ENCODE results near the gene EXOC3L4.

DNA sequence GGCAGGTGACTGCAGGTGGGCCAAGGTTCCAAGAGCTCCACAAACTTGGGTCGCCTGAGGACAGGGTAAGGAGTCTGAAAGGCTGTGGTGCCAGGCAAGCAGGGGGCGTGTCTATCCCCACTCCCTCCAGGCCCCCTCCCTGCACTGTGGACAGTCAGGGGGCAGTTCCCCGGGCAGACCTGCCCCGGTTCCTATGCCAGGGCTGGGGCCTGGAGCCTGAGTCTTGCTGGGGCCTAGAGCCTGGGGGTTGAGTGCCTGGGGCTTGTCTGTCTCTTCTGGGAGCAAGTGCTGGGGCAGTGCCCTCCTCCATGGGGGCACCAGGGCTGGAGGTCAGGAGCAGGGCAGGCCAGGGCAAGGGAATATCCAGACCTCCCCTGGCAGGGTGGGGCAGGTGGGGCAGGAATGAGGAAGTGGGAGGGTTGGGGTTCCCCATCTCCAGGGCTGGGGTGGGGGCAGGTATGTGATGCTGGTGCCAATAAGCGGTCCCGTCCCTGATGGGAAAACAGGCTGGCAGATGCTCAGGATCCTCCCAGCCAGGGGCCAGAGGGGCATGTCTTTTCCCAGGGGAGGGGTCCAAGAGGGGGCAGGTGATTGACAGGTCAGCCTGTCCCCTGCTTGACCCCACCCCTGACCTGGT is 16.8 kb downstream of the EXOC3L4 start:
- TF ChIP-seq, protein P1, sequence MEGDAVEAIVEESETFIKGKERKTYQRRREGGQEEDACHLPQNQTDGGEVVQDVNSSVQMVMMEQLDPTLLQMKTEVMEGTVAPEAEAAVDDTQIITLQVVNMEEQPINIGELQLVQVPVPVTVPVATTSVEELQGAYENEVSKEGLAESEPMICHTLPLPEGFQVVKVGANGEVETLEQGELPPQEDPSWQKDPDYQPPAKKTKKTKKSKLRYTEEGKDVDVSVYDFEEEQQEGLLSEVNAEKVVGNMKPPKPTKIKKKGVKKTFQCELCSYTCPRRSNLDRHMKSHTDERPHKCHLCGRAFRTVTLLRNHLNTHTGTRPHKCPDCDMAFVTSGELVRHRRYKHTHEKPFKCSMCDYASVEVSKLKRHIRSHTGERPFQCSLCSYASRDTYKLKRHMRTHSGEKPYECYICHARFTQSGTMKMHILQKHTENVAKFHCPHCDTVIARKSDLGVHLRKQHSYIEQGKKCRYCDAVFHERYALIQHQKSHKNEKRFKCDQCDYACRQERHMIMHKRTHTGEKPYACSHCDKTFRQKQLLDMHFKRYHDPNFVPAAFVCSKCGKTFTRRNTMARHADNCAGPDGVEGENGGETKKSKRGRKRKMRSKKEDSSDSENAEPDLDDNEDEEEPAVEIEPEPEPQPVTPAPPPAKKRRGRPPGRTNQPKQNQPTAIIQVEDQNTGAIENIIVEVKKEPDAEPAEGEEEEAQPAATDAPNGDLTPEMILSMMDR (conservative IDR thresholded peaks at IDR 0.05; ENCODE audit: low read length), result no peak
- no peak for TF ChIP-seq EZH2phosphoT487 (IDR thresholded peaks at IDR 0.05; ENCODE audit: borderline replicate concordance, low read depth, low read length)

All from OCI-LY7 (cell line).